ENCODE data around the gene TMEM273.

The TMEM273 gene

GRCh38 chr10:49174926-49175500, 13.2 kb downstream of the TMEM273 start:
- no peak for DNase-seq

- DNase-seq, result no peak
Measured at GRCh38 chr10:49174261-49174925, 13.8 kb downstream of the TMEM273 start.

GRCh38 chr10:49173853-49174252, 14.3 kb downstream of the TMEM273 start:
- no peak for DNase-seq

- DNase-seq, result no peak
Measured at GRCh38 chr10:49173201-49173772, 14.9 kb downstream of the TMEM273 start.

- no peak for DNase-seq
Measured at GRCh38 chr10:49172777-49173132, 15.4 kb downstream of the TMEM273 start.

- DNase-seq, result no peak
Measured at GRCh38 chr10:49172061-49172776, 16.0 kb downstream of the TMEM273 start.

GRCh38 chr10:49171326-49172060, 16.7 kb downstream of the TMEM273 start:
- no peak for DNase-seq

GRCh38 chr10:49170632-49171325, 17.4 kb downstream of the TMEM273 start:
- no peak for DNase-seq

- DNase-seq, result no peak
Measured at GRCh38 chr10:49169776-49170175, 18.4 kb downstream of the TMEM273 start.

- no peak for DNase-seq
Measured at GRCh38 chr10:49168831-49169500, 19.2 kb downstream of the TMEM273 start.

- DNase-seq, result no peak
Measured at GRCh38 chr10:49168171-49168540, 20.0 kb downstream of the TMEM273 start.

GRCh38 chr10:49167425-49168170, 20.6 kb downstream of the TMEM273 start:
- no peak for DNase-seq

GRCh38 chr10:49166484-49167400, 21.4 kb downstream of the TMEM273 start:
- DNase-seq, result no peak

- no peak for DNase-seq
Measured at GRCh38 chr10:49165821-49166483, 22.2 kb downstream of the TMEM273 start.

- DNase-seq, result no peak
Measured at GRCh38 chr10:49165259-49165658, 22.9 kb downstream of the TMEM273 start.

GRCh38 chr10:49164559-49165188, 23.5 kb downstream of the TMEM273 start:
- DNase-seq, result no peak

- DNase-seq, result no peak
Measured at GRCh38 chr10:49163741-49164140, 24.4 kb downstream of the TMEM273 start.

GRCh38 chr10:49162761-49163310, 25.4 kb downstream of the TMEM273 start:
- no peak for DNase-seq

GRCh38 chr10:49162063-49162462, 26.1 kb downstream of the TMEM273 start:
- DNase-seq, result no peak
